WTC11 (cell line): ENCODE measurements around the gene ADAT1.

Source experiments
- CBFB ChIP-seq: sonication (generic); formaldehyde crosslinking; IDR thresholded peaks from 2 replicates; pipeline ENCODE4 v1.8.1; 2022; ENCODE audit warnings: mild to moderate bottlenecking, low read depth, missing genetic modification reagents
- ESRRA ChIP-seq: sonication (generic); formaldehyde crosslinking; IDR thresholded peaks from 2 replicates; pipeline ENCODE4 v1.8.1; 2022; ENCODE audit warnings: mild to moderate bottlenecking, missing genetic modification reagents, borderline replicate concordance
- ETV6 ChIP-seq: sonication (generic); formaldehyde crosslinking; IDR thresholded peaks from 2 replicates; pipeline ENCODE4 v1.8.1; 2022; ENCODE audit warnings: mild to moderate bottlenecking, missing genetic modification reagents
- FOXJ3 ChIP-seq: sonication (generic); formaldehyde crosslinking; IDR thresholded peaks from 2 replicates; pipeline ENCODE4 v1.9.0; 2021; ENCODE audit warnings: missing genetic modification reagents, mild to moderate bottlenecking, borderline replicate concordance
- IRF2 ChIP-seq: sonication (generic); formaldehyde crosslinking; IDR thresholded peaks from 2 replicates; pipeline ENCODE4 v1.8.0; 2022; ENCODE audit warnings: low read depth, missing genetic modification reagents, borderline replicate concordance
- NFE2L1 ChIP-seq: sonication (generic); formaldehyde crosslinking; IDR thresholded peaks from 2 replicates; pipeline ENCODE4 v1.8.1; 2023; ENCODE audit warnings: missing genetic modification reagents
- TCF7 ChIP-seq: sonication (generic); formaldehyde crosslinking; IDR thresholded peaks from 2 replicates; pipeline ENCODE4 v1.8.0; 2022; ENCODE audit warnings: mild to moderate bottlenecking, low read depth, missing genetic modification reagents, moderate library complexity
- TF ChIP-seq, protein P1 (sequence below): sonication (generic); formaldehyde crosslinking; IDR thresholded peaks from 2 replicates; pipeline ENCODE4 v1.8.0; 2022; ENCODE audit warnings: mild to moderate bottlenecking, missing genetic modification reagents
- TF ChIP-seq, protein P2 (sequence below): fragments of 200-600 bp; IDR thresholded peaks from 2 replicates; pipeline ENCODE4 v1.8.0; 2022; ENCODE audit warnings: antibody characterized with exemption
- TF ChIP-seq, protein P3 (sequence below): sonication (generic); formaldehyde crosslinking; conservative IDR thresholded peaks from 2 replicates; pipeline ENCODE4 v1.8.1; 2022; ENCODE audit warnings: mild to moderate bottlenecking, missing genetic modification reagents

DNA sequence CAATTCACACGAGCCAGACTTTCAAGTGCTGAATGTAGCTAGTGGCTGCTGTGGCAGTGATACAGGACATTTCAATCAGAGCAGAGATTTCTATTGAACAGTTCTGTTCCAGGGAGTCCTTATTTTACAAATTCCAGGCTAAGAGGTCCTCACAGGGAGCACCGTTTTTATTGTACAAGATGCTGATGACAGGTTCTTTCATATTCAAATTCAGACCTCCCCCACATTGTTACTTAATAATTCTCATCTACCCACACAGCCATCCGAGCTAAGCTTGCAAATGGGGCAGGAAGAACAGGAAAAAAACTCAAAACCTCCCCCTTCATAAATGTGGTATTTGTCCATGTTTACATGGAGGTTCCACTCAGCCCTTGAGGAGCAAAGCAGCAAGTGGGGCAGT lies 47.1 kb downstream of the ADAT1 start:
- TF ChIP-seq IRF2 (no peak), ETV6 (CRISPR knock-in tag) (no peak), NFE2L1 (CRISPR knock-in tag) (no peak), FOXJ3 (no peak), CBFB (CRISPR knock-in tag) (no peak), ESRRA (CRISPR knock-in tag) (no peak), TCF7 (CRISPR knock-in tag) (no peak)
- TF ChIP-seq, protein P1, sequence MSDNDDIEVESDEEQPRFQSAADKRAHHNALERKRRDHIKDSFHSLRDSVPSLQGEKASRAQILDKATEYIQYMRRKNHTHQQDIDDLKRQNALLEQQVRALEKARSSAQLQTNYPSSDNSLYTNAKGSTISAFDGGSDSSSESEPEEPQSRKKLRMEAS = no peak
- TF ChIP-seq, protein P2, sequence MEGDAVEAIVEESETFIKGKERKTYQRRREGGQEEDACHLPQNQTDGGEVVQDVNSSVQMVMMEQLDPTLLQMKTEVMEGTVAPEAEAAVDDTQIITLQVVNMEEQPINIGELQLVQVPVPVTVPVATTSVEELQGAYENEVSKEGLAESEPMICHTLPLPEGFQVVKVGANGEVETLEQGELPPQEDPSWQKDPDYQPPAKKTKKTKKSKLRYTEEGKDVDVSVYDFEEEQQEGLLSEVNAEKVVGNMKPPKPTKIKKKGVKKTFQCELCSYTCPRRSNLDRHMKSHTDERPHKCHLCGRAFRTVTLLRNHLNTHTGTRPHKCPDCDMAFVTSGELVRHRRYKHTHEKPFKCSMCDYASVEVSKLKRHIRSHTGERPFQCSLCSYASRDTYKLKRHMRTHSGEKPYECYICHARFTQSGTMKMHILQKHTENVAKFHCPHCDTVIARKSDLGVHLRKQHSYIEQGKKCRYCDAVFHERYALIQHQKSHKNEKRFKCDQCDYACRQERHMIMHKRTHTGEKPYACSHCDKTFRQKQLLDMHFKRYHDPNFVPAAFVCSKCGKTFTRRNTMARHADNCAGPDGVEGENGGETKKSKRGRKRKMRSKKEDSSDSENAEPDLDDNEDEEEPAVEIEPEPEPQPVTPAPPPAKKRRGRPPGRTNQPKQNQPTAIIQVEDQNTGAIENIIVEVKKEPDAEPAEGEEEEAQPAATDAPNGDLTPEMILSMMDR = no peak
- TF ChIP-seq, protein P3, sequence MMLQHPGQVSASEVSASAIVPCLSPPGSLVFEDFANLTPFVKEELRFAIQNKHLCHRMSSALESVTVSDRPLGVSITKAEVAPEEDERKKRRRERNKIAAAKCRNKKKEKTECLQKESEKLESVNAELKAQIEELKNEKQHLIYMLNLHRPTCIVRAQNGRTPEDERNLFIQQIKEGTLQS (CRISPR knock-in tag) = no peak
